ENCODE measurements around the gene SLC13A4. TPM values are rescaled to one million over a fixed set of nuclear protein-coding genes. Genes with fewer than 3 reads are reported as not detected.

SLC13A4 gene
- total RNA-seq, 1 donor from 2014 or later, result 5.2 TPM

- no peaks in the 10 kb centered on the region for H3K9me3 Mint-ChIP-seq
- H3K36me3 Mint-ChIP-seq, result peaks cover 41% of the 10 kb centered on the region
- no peak overlapping the region for H3K27ac Mint-ChIP-seq
- no peak for DNase-seq (ENCODE audit: extremely low spot score, unreplicated experiment)
- no peaks in the 10 kb centered on the region for H3K27me3 Mint-ChIP-seq
- TF ChIP-seq CTCF (conservative IDR thresholded peaks at IDR 0.05), result no peak
- no peaks in the 10 kb centered on the region for H3K4me1 Mint-ChIP-seq (ENCODE audit: unreplicated experiment)
- no peak overlapping the region for H3K4me3 Mint-ChIP-seq
Observed at GRCh38 chr7:135634191-135634878, 93.7 kb downstream of the SLC13A4 start.

Other genes with a start within 250 kb of the SLC13A4 start
- gene CNOT4, start 218.1 kb downstream of the SLC13A4 start, total RNA-seq (ENCODE audit: low replicate concordance), result 24.5 and 32.1 TPM in 2 replicates
- gene NUP205, start 170.3 kb downstream of the SLC13A4 start, total RNA-seq (ENCODE audit: low replicate concordance), result 75.7 and 102 TPM in 2 replicates
- gene STMP1, start 65.7 kb downstream of the SLC13A4 start, total RNA-seq (ENCODE audit: low replicate concordance), result 58.2 and 61.1 TPM in 2 replicates
- 0.14 TPM in 1 of 2 replicates, not detected in the other for gene FAM180A, start 20.6 kb upstream of the SLC13A4 start, total RNA-seq (ENCODE audit: low replicate concordance)
- gene MTPN, start 249.2 kb upstream of the SLC13A4 start, total RNA-seq (ENCODE audit: low replicate concordance), result 104 and 110 TPM in 2 replicates